Measurements from ENCODE around the gene ZSWIM7. TPM values are rescaled to one million over a fixed set of nuclear protein-coding genes. Genes with fewer than 3 reads are reported as not detected.

ZSWIM7 gene, protein sequence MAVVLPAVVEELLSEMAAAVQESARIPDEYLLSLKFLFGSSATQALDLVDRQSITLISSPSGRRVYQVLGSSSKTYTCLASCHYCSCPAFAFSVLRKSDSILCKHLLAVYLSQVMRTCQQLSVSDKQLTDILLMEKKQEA
- total RNA-seq, result 10 to 100 TPM in 3 of 4 donors, 1 to 10 TPM in 1; 7.7 to 21.5 (median 12.9) TPM

DNA sequence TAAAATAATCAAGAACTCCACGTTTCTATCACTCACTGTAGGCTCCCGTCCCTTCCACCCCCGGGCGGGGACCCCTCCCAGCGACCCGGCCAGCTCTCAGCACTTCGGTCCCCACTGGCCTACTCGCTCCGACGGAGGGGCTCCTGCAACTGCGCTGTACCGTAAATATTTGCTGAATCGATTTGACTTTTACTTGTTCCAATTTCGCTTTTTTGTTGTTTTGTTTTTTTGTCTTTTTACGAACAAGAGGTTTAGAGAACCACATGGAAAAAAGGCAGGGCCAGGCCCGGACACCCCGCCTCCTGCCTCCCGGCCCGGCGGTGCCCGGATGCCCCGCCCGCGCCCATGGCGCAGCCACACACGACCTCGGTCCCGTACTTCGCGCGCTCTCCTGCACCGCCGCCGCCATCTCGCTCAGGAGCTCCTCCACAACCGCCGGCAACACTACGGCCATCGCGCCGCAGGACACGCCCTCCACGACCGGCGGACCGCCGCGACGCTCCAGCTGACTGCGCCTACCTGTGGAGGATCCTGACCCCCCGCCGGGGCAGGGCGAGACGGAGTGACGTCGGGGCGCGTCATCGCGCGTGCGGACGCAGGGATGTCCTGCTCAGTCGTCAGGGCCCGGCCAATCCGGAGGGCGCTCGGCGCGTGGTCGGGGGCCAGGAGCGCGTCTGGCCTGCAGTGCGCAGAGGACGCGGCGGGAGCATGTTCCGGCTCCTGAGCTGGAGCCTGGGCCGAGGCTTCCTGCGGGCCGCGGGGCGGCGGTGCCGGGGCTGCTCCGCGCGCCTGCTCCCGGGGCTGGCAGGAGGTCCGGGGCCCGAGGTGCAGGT, at the start of gene ZSWIM7, which contains the start of gene TTC19:
Gene ZSWIM7, minus strand, starts transcription at position 564 of the 833 bp plus-strand sequence. Its CDS starts 110 bp downstream, at position 454.
Gene TTC19, plus strand, starts transcription at position 684 of the 833 bp plus-strand sequence. Its CDS starts 25 bp downstream, at position 709.
- TF ChIP-seq POLR2A (IDR thresholded peaks at IDR 0.05) (peak; percentile 97), CTCF (IDR thresholded peaks at IDR 0.05) (peak in 1 of 6 experiments; percentile 28)
- peak within 1 kb of the TSS; percentile 90 to 99 (median 96) for H3K27ac ChIP-seq
- H3K9me3 ChIP-seq, result peaks cover 0 to 5% (median 0%) of the 10 kb centered on the region in 4 donors
- H3K36me3 ChIP-seq, result peaks cover 0 to 32% (median 0%) of the 10 kb centered on the region in 3 donors
- DNase-seq, result peak; percentile 97 to 99 (median 99)
- peaks cover 0 to 13% (median 9%) of the 10 kb centered on the region in 4 donors for H3K4me1 ChIP-seq
- no peaks in the 10 kb centered on the region for H3K27me3 ChIP-seq
- H3K4me3 ChIP-seq, result peak within 1 kb of the TSS; percentile 67 to 91 (median 78)

DNA sequence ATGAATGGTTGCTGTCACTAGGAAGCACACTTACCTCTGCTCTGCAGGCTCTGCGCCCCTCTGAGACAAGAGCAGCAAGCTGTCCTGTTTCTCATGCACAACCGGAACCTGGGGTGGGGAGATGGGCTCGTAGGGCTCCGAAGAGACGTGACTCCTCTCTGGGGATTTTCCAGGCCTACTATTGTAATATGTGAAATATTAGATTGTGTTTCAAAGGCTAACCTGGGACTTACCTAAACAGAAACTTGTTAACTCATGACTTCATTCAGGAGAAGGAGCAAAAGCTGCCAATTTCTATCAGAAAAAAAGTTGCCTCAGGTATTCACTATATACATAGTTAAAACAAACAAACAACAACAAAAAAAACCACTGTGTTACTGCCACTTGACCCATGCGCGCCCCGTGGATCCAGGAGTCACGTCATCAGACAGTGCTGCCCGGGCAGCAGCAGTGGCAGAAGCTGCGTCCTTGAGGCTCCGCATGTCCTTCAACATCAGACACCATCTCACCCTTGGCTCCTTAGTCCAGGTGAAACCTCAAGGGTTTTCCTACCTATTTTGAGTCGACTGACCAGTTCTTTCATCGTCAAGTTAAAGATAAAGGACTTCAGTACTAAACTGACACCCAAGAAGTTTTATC, 49.4 kb upstream of the ZSWIM7 start:
- peaks cover 0 to 90% (median 0%) of the 10 kb centered on the region in 3 donors for H3K36me3 ChIP-seq
- no peak for DNase-seq
- no peak overlapping the region for H3K27ac ChIP-seq
- no peaks in the 10 kb centered on the region for H3K4me1 ChIP-seq
- no peak overlapping the region for H3K4me3 ChIP-seq
- H3K9me3 ChIP-seq, result no peaks in the 10 kb centered on the region
- TF ChIP-seq POLR2A (IDR thresholded peaks at IDR 0.05), result no peak
- no peak for TF ChIP-seq CTCF (IDR thresholded peaks at IDR 0.05)
- no peaks in the 10 kb centered on the region for H3K27me3 ChIP-seq

DNA sequence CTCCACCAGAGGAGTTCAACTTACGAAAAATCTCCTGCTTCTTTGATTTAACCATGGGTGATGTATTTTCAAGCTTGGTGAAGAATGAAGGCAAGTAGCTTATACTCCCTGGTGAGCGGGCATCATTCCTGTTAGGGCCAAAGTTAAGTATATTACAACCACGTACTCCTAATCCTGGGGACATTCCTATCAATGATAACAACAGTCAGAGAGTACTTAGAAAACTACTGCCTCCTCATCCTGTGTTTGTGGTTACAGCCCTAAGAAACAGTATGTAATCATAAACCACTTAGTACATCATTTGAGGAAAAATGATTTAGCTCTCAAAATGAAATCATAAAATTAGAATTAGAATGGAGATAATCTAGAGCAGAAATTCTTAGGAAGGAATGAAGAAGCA, 47.5 kb upstream of the ZSWIM7 start:
- Histone ChIP-seq H3K4me3 (no peak overlapping the region), H3K27ac (no peak overlapping the region), H3K27me3 (no peaks in the 10 kb centered on the region), H3K4me1 (no peaks in the 10 kb centered on the region), H3K36me3 (peaks cover 0 to 94% (median 0%) of the 10 kb centered on the region in 3 donors), H3K9me3 (no peaks in the 10 kb centered on the region)
- DNase-seq, result no peak
- TF ChIP-seq POLR2A (IDR thresholded peaks at IDR 0.05) (no peak), CTCF (IDR thresholded peaks at IDR 0.05) (no peak)

DNA sequence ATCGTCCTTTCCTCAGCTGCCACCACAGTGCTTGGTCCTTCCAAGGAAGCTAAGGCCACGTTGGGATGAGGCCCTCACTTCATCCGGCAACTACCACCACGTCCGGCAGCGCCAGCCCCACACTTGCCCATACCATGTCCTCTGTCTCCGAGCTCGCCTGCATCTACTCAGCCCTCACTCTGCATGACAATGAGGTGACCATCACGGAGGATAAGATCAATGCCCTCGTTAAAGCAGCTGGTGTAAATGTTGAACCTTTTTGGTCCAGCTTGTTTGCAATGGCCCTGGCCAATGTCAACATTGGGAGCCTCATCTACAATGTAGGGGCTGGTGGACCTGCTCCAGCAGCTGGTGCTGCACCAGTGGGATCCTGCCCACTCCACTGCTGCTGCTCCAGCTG, 45.0 kb upstream of the ZSWIM7 start:
- no peak overlapping the region for H3K4me3 ChIP-seq
- no peaks in the 10 kb centered on the region for H3K27me3 ChIP-seq
- no peak for DNase-seq
- H3K27ac ChIP-seq, result no peak overlapping the region
- H3K4me1 ChIP-seq, result no peaks in the 10 kb centered on the region
- no peaks in the 10 kb centered on the region for H3K9me3 ChIP-seq
- no peak for TF ChIP-seq CTCF (IDR thresholded peaks at IDR 0.05)
- TF ChIP-seq POLR2A (IDR thresholded peaks at IDR 0.05), result no peak
- peaks cover 0 to 88% (median 0%) of the 10 kb centered on the region in 3 donors for H3K36me3 ChIP-seq

- no peak for DNase-seq
- no peak overlapping the region for H3K27ac ChIP-seq
- no peaks in the 10 kb centered on the region for H3K4me1 ChIP-seq
- no peak overlapping the region for H3K4me3 ChIP-seq
- no peaks in the 10 kb centered on the region for H3K9me3 ChIP-seq
- TF ChIP-seq CTCF (IDR thresholded peaks at IDR 0.05) (no peak), POLR2A (IDR thresholded peaks at IDR 0.05) (no peak)
- peaks cover 0 to 87% (median 0%) of the 10 kb centered on the region in 3 donors for H3K36me3 ChIP-seq
- H3K27me3 ChIP-seq, result no peaks in the 10 kb centered on the region
These were observed 41.3 kb upstream of the ZSWIM7 start for GRCh38 chr17:16040710-16041251.
